ENCODE measurements around the gene DISC1. TPM values are rescaled to one million over a fixed set of nuclear protein-coding genes. Genes with fewer than 3 reads are reported as not detected.

DISC1 gene
- polyA plus RNA-seq, 1 of the 3 experiments (the other 2 are of a cell fraction), result 1.7 TPM

DNA sequence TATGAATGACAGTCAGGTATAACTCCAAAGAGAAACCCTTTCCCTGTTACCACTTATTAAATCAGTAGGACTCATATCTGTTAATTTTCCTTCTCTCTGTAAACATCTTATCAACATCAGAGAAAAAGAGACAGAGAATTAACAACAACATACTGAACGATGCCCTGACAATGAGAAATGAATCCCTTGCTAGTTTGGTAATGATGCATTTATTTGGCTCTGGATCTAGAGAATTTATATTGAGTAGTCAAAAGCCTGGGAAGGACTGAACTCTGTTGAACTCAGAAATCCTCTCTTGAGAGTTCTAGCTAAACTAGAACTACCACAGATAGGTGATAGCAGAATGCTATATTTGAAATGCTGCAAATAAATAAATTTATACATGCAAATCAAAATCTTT lies 325.6 kb downstream of the DISC1 start:
- no peaks in the 10 kb centered on the region for H3K36me3 ChIP-seq (replicated peaks in 1 of 2; ENCODE audit: control insufficient read depth in 1 of 2, insufficient read depth in 2 of 2, low read length in 1 of 2)
- H3K4me3 ChIP-seq (ENCODE audit: low read depth in 2 of 2, low read length in 1 of 2), result no peak overlapping the region
- no peaks in the 10 kb centered on the region for H3K79me2 ChIP-seq (ENCODE audit: insufficient read depth)
- no peak for DNase-seq
- peaks cover 3 to 9% of the 10 kb centered on the region in 2 experiments; a peak in 3 of 4 replicates for H3K4me1 ChIP-seq (ENCODE audit: control insufficient read depth in 1 of 2, insufficient read depth in 2 of 2, low read depth in 1 of 2, low read length in 1 of 2)
- H3K9me2 ChIP-seq, result no peaks in the 10 kb centered on the region
- POLR2A ChIA-PET, result no interaction called here
- H3F3A ChIP-seq (replicated peaks; ENCODE audit: insufficient read depth), result peaks cover 11% of the 10 kb centered on the region
- peak overlapping the region in 1 of 2 experiments; percentile 60; a peak in 1 of 4 replicates for H3K27ac ChIP-seq (ENCODE audit: low read depth in 2 of 2, low read length in 1 of 2)
- CTCF ChIA-PET, result interaction anchor here (0.9 to 1.0 kb wide), 2 partner anchors 86 to 616 kb away, joined by 3 read pairs; no protein-coding TSS in a partner anchor
- H3K27me3 ChIP-seq (ENCODE audit: insufficient read depth), result no peaks in the 10 kb centered on the region
- H3K4me2 ChIP-seq, result no peak overlapping the region
- 45% methylated on average over 1 of the region's 1 CpG for WGBS (ENCODE audit: low lambda C conversion rate)
- no peaks in the 10 kb centered on the region for H3K9me3 ChIP-seq
- TF ChIP-seq TCF12 (IDR thresholded peaks at IDR 0.05), result no peak
- TF ChIP-seq RFX5 (IDR thresholded peaks at IDR 0.05; ENCODE audit: low read length), result no peak
- TF ChIP-seq RCOR1 (IDR thresholded peaks at IDR 0.05; ENCODE audit: low read length), result no peak
- TF ChIP-seq, protein P1, sequence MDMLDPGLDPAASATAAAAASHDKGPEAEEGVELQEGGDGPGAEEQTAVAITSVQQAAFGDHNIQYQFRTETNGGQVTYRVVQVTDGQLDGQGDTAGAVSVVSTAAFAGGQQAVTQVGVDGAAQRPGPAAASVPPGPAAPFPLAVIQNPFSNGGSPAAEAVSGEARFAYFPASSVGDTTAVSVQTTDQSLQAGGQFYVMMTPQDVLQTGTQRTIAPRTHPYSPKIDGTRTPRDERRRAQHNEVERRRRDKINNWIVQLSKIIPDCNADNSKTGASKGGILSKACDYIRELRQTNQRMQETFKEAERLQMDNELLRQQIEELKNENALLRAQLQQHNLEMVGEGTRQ (IDR thresholded peaks at IDR 0.05; ENCODE audit: borderline replicate concordance, low read depth, low read length), result no peak
- TF ChIP-seq, protein P2, sequence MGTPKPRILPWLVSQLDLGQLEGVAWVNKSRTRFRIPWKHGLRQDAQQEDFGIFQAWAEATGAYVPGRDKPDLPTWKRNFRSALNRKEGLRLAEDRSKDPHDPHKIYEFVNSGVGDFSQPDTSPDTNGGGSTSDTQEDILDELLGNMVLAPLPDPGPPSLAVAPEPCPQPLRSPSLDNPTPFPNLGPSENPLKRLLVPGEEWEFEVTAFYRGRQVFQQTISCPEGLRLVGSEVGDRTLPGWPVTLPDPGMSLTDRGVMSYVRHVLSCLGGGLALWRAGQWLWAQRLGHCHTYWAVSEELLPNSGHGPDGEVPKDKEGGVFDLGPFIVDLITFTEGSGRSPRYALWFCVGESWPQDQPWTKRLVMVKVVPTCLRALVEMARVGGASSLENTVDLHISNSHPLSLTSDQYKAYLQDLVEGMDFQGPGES (IDR thresholded peaks at IDR 0.05; ENCODE audit: low read depth, low read length), result no peak
- no peak for TF ChIP-seq GATA2 (CRISPR knock-in tag; IDR thresholded peaks at IDR 0.05)
- TF ChIP-seq FOXJ3 (CRISPR knock-in tag; IDR thresholded peaks at IDR 0.05), result no peak
- TF ChIP-seq EP300 (IDR thresholded peaks at IDR 0.05; ENCODE audit: borderline replicate concordance in 1 of 2, low read depth in 1 of 2, low read length in 1 of 2), result no peak
- no peak for TF ChIP-seq MXI1 (IDR thresholded peaks at IDR 0.05; ENCODE audit: low read depth, low read length)
- no peak overlapping the region for H2AFZ ChIP-seq (ENCODE audit: low read depth)
- no peak overlapping the region for H3K9ac ChIP-seq
- H4K20me1 ChIP-seq (ENCODE audit: insufficient read depth), result no peaks in the 10 kb centered on the region

DNA sequence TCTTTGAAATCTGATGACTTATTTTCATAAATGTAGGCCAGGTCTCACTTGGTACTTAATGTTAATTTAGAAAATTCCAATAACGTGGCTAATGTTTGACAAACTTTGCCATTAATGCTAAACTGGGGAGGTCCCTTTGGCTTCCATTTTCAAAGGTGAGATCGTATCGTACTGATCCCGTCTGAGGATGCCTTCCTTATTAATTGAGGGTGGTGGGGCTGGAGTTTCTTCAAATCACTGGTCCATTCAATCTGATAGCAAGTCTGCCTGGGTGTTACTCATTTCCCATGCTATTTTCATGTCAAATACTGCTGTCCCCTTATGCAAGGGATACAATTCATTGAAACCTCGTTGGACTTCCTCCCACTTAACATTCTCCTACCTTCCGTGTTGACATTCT lies 327.1 kb downstream of the DISC1 start:
- Histone ChIP-seq H3F3A (replicated peaks; ENCODE audit: insufficient read depth) (peaks cover 11% of the 10 kb centered on the region), H3K4me3 (ENCODE audit: low read depth in 2 of 2, low read length in 1 of 2) (no peak overlapping the region), H3K9me2 (no peaks in the 10 kb centered on the region), H2AFZ (ENCODE audit: low read depth) (no peak overlapping the region), H3K9ac (no peak overlapping the region), H3K79me2 (ENCODE audit: insufficient read depth) (no peaks in the 10 kb centered on the region), H3K27ac (ENCODE audit: low read depth in 2 of 2, low read length in 1 of 2) (no peak overlapping the region), H3K27me3 (ENCODE audit: insufficient read depth) (no peaks in the 10 kb centered on the region), H3K9me3 (no peaks in the 10 kb centered on the region), H4K20me1 (ENCODE audit: insufficient read depth) (no peaks in the 10 kb centered on the region), H3K4me2 (no peak overlapping the region), H3K4me1 (ENCODE audit: control insufficient read depth in 1 of 2, insufficient read depth in 2 of 2, low read depth in 1 of 2, low read length in 1 of 2) (peaks cover 7 to 9% of the 10 kb centered on the region in 2 experiments), H3K36me3 (replicated peaks in 1 of 2; ENCODE audit: control insufficient read depth in 1 of 2, insufficient read depth in 2 of 2, low read length in 1 of 2) (no peaks in the 10 kb centered on the region)
- ChIA-PET POLR2A (no interaction called here), CTCF (no interaction called here)
- 89% methylated on average over 6 of the region's 6 CpGs for WGBS (ENCODE audit: low lambda C conversion rate)
- DNase-seq, result no peak
- TF ChIP-seq, protein P2 (IDR thresholded peaks at IDR 0.05; ENCODE audit: low read depth, low read length), result no peak
- TF ChIP-seq, protein P3, sequence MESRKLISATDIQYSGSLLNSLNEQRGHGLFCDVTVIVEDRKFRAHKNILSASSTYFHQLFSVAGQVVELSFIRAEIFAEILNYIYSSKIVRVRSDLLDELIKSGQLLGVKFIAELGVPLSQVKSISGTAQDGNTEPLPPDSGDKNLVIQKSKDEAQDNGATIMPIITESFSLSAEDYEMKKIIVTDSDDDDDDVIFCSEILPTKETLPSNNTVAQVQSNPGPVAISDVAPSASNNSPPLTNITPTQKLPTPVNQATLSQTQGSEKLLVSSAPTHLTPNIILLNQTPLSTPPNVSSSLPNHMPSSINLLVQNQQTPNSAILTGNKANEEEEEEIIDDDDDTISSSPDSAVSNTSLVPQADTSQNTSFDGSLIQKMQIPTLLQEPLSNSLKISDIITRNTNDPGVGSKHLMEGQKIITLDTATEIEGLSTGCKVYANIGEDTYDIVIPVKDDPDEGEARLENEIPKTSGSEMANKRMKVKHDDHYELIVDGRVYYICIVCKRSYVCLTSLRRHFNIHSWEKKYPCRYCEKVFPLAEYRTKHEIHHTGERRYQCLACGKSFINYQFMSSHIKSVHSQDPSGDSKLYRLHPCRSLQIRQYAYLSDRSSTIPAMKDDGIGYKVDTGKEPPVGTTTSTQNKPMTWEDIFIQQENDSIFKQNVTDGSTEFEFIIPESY (IDR thresholded peaks at IDR 0.05; ENCODE audit: borderline replicate concordance, low read depth), result no peak
- TF ChIP-seq MEF2A (IDR thresholded peaks at IDR 0.05; ENCODE audit: borderline replicate concordance, low read depth) (no peak), SMC3 (IDR thresholded peaks at IDR 0.05; ENCODE audit: low read depth, low read length) (no peak), TEAD4 (IDR thresholded peaks at IDR 0.05; ENCODE audit: borderline replicate concordance, insufficient read depth) (no peak), GATA2 (CRISPR knock-in tag; IDR thresholded peaks at IDR 0.05) (no peak), RFX5 (IDR thresholded peaks at IDR 0.05; ENCODE audit: low read length) (no peak), RAD21 (IDR thresholded peaks at IDR 0.05; ENCODE audit: low read length) (no peak)

Data from SK-N-SH (cell line).